Activated CD4-positive, alpha-beta T cell treated with anti-CD3 and anti-CD28 coated beads for 4 hours (primary cell): ENCODE measurements around the gene PEX3.

Experiments used
- DNase-seq, 2 donors: peaks; one replicate each; pipeline ENCODE4 v3.0.0-alpha.2; 2020

The PEX3 gene

DNA sequence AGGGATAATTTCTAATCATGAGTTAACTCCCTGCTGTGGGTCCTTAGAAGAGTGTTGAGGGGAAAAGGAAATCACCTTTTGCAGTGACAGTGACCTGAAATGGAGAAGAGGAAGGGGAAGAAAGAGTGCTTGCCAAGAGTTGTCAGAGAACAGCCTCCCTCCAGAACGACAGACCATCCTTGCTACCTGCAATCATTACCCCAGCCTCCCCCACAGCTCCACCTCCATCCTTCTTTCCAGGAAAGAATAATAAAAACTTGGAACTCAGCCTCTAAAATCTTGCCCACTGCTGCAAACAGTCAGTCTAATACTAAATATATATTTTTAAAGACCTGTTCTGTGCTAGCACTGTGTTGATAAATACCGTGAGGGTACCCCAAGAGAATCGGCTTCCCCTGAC is 89.6 kb downstream of the PEX3 start:
- DNase-seq = no peak
